Measurements from ENCODE around the gene ARHGEF33. TPM values are rescaled to one million over a fixed set of nuclear protein-coding genes. Genes with fewer than 3 reads are reported as not detected.

Gene ARHGEF33
- total and polyA plus RNA-seq, 12 donors, result 0.06 to 0.99 (median 0.41) TPM

DNA sequence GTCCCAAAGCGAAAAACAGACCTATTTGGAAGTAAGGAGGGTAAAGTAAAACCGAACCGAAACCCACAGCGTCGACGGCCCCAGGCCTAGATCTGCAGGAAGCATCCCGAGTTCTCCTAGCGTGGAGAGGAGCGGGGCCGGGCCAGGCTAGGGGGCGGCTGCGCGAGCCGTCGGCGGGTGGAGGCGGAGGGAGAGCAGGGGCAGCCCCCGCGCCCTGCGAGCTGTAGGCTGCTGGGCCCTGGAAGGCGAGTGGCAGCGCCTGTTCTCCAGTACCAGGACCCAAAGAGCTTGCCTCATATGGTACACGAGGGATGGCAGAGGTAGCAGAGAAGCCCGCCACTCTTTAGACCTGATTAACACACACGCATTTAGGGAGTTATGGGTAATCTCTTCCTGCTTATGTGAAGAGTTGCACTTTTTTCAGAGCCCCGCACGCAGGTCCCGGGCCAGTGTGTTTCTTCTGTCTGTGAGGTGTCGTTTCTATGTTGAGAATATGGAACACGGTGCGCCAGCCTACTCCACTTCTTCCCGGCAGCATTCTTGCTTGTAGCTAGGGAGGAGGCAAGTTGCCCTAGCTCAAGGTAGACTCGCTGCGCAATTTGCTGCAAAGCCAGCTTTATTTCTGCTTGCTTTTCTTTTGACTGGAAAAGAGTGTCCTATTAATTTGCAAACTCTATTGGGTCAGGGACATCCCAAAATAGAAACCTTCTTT lies 71.1 kb downstream of the ARHGEF33 start:
- no peaks in the 10 kb centered on the region for H3K27me3 ChIP-seq
- H3K9me3 ChIP-seq, result no peaks in the 10 kb centered on the region
- intact Hi-C loops (cut with DNase I), result no loop called here
- ATAC-seq (peak in 3 of 8 donors; percentile 13 to 20 (median 16)), DNase-seq (no peak)
- TF ChIP-seq, protein P1, sequence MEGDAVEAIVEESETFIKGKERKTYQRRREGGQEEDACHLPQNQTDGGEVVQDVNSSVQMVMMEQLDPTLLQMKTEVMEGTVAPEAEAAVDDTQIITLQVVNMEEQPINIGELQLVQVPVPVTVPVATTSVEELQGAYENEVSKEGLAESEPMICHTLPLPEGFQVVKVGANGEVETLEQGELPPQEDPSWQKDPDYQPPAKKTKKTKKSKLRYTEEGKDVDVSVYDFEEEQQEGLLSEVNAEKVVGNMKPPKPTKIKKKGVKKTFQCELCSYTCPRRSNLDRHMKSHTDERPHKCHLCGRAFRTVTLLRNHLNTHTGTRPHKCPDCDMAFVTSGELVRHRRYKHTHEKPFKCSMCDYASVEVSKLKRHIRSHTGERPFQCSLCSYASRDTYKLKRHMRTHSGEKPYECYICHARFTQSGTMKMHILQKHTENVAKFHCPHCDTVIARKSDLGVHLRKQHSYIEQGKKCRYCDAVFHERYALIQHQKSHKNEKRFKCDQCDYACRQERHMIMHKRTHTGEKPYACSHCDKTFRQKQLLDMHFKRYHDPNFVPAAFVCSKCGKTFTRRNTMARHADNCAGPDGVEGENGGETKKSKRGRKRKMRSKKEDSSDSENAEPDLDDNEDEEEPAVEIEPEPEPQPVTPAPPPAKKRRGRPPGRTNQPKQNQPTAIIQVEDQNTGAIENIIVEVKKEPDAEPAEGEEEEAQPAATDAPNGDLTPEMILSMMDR (IDR thresholded peaks at IDR 0.05), result no peak
- WGBS, 2 donors, result 52 to 53% methylated on average over 34 of the region's 34 CpGs
- H3K4me1 ChIP-seq, result peaks cover 0 to 12% (median 8%) of the 10 kb centered on the region in 9 donors
- no peak overlapping the region for H3K27ac ChIP-seq
- peak overlapping the region in 9 of 10 donors; percentile 8 to 68 (median 57) for H3K4me3 ChIP-seq
- no peaks in the 10 kb centered on the region for H3K36me3 ChIP-seq

DNA sequence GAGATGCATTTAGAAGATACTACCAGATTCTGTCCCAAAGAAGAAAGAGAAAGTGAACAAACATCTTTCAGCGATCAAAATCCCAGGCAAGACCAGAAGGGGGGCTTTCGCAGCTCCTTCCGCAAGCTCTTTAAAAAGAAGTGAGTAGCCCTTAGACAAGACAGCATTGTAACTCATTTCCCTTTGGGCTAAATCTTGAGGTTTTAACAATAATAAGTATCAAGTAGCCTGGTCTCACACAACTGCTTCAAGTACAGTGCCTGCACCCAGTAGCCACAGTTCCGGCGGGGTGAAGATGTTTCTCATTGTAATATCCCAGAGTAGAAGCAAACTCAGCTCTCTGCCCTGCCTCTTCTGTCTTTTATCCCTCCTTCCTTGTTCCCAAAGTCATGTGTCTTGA lies 76.3 kb downstream of the ARHGEF33 start:
- ATAC-seq, result no peak
- TF ChIP-seq, protein P1 (IDR thresholded peaks at IDR 0.05), result no peak
- Histone ChIP-seq H3K4me1 (no peaks in the 10 kb centered on the region), H3K27ac (no peak overlapping the region), H3K4me3 (no peak overlapping the region), H3K9me3 (no peaks in the 10 kb centered on the region), H3K27me3 (no peaks in the 10 kb centered on the region), H3K36me3 (no peaks in the 10 kb centered on the region)
- intact Hi-C loops (cut with DNase I), result no loop called here
- 95 to 96% methylated on average over 5 of the region's 5 CpGs for WGBS, 2 donors
- no peak for DNase-seq

DNA sequence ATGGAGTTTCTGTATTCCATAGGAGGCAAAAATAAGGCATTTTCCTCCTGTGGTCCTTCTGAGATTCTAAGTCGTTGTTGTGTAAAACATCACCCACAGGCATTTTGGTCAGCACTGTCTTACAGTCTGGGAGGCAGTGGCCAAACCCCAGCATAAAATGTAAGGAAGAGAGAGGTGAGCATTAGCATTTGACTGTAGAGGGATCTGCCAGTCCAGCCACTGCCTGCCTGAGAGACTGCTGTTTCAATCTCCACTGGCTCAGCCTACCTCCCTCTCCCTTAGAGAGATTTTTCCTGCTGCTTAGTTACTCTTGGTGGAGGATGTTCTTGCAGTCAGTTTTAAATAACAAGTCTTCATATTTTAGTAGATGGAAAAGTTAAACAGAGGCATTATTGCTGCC lies 77.0 kb downstream of the ARHGEF33 start:
- TF ChIP-seq, protein P1 (IDR thresholded peaks at IDR 0.05), result no peak
- Histone ChIP-seq H3K4me1 (no peaks in the 10 kb centered on the region), H3K4me3 (no peak overlapping the region), H3K27ac (no peak overlapping the region), H3K27me3 (no peaks in the 10 kb centered on the region), H3K9me3 (no peaks in the 10 kb centered on the region), H3K36me3 (no peaks in the 10 kb centered on the region)
- intact Hi-C loops (cut with DNase I), result no loop called here
- DNase-seq, result no peak
- 74 to 83% methylated on average over 1 of the region's 1 CpG for WGBS, 2 donors
- no peak for ATAC-seq

DNA sequence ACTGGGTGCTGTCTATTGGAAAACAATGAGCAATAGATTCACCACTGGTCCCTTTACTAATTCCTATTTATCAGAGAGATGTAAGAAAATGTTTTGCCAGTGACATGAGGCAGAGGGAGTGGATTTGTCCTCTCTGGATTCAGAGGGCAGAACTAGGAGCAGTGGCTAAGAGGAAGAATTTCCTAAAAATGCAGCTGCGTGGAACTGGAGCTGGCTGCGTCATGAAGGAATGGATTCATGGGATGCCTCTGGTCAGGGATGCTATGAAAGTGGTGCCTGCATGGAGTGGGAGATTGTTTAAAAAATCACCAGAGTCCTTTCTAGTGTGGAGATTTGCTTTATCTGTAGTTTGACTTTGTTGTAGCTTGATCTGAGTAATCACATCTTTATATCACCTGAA lies 78.3 kb downstream of the ARHGEF33 start:
- Histone ChIP-seq H3K27ac (no peak overlapping the region), H3K36me3 (no peaks in the 10 kb centered on the region), H3K9me3 (no peaks in the 10 kb centered on the region), H3K4me1 (peaks cover 0 to 6% (median 0%) of the 10 kb centered on the region in 9 donors), H3K4me3 (no peak overlapping the region), H3K27me3 (no peaks in the 10 kb centered on the region)
- intact Hi-C loops (cut with DNase I), result no loop called here
- DNase-seq (no peak), ATAC-seq (no peak)
- 95 to 98% methylated on average over 2 of the region's 2 CpGs for WGBS, 2 donors
- TF ChIP-seq, protein P1 (IDR thresholded peaks at IDR 0.05), result no peak
